Measurements from ENCODE around the gene BARX2.

GRCh38 chr11:129428557-129428956 lies 52.9 kb downstream of the BARX2 start:
- no peak for TF ChIP-seq CTCF (IDR thresholded peaks at IDR 0.05; ENCODE audit: insufficient read depth, low read length, poor library complexity, severe bottlenecking)
- no peak for TF ChIP-seq EZH2phosphoT487 (conservative IDR thresholded peaks at IDR 0.05; ENCODE audit: low read length)

Data from SU-DHL-6 (cell line).